Retina (tissue), 1 donor: ENCODE measurements around the gene LYZL6.
"Not testable (repeated sequence)": the region's sequence is repeated elsewhere in the genome, so short reads cannot be mapped to it uniquely, and the experiment has no call there.

Experiments
- DNase-seq: peaks from one replicate; pipeline ENCODE4 v3.0.0-alpha.2; 2016

The LYZL6 gene

GRCh38 chr17:35906191-35906925, 37.2 kb downstream of the LYZL6 start:
- no peak for DNase-seq

DNA sequence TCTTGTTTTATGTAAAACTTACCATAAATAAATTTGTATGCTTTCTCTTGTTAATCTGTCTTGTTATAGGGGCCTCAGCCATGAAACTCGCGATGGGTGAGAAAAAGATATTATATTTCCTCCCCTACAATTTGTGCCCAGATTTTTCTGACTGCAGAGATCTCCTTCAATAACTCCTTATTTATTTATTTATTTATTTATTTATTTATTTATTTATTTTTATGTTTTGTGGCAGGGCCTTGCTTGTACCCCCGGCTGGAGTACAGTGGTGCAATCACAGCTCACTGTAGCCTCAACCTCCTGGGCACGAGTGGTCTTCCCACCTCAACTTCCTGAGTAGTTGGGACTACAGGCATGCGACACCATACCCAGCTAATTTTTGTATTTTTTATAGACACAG, 40.1 kb downstream of the LYZL6 start:
- DNase-seq, result no peak

DNA sequence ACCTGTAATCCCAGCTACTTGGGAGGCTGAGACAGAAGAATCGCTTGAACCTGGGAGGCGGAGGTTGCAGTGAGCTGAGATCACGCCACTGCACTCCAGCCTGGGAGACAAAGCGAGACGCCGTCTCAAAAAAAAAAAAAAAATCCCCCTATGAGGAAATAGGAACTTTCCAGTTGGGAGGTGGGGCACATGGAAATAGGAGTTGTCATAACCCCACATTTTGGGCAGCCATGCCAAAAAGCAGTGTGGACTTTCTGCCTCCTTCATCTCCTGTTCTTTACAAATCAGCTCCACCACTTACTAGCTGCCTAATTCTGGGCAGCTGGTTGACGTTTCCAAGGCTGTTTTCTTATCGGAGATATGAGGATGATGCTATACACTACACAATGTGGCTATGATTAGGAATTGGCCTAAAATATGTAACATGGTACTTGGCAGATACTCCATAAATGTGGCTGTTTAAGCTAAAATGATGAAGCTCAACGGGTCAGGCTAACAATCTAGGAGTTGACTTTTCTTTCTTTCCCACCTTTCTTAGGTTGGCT, 41.8 kb downstream of the LYZL6 start:
- no peak for DNase-seq

GRCh38 chr17:35900708-35901480, 42.6 kb downstream of the LYZL6 start:
- DNase-seq, result no peak

DNA sequence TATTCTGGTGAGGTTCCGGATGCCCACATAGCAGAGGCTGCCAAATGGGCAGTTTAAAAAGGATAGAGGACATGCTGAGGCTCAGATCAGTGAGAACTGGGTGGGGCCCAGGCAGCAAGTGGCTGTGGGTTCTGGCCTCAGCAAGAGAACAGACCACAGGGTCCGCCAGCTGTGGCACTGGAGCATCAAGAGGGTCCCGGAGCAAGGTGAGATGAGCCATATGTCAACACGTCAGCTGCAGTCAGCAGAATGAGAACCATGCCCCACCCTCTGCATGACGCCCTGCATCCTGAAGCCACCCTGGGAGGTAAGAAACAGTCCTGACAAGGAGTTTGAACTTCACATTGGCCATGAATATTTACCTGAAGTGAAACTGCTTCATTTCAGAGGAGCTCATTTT, 43.2 kb downstream of the LYZL6 start:
- DNase-seq, result no peak

GRCh38 chr17:35898283-35899070, 45.0 kb downstream of the LYZL6 start:
- no peak for DNase-seq

GRCh38 chr17:35897772-35898171, 45.7 kb downstream of the LYZL6 start:
- not testable (repeated sequence) for DNase-seq

DNA sequence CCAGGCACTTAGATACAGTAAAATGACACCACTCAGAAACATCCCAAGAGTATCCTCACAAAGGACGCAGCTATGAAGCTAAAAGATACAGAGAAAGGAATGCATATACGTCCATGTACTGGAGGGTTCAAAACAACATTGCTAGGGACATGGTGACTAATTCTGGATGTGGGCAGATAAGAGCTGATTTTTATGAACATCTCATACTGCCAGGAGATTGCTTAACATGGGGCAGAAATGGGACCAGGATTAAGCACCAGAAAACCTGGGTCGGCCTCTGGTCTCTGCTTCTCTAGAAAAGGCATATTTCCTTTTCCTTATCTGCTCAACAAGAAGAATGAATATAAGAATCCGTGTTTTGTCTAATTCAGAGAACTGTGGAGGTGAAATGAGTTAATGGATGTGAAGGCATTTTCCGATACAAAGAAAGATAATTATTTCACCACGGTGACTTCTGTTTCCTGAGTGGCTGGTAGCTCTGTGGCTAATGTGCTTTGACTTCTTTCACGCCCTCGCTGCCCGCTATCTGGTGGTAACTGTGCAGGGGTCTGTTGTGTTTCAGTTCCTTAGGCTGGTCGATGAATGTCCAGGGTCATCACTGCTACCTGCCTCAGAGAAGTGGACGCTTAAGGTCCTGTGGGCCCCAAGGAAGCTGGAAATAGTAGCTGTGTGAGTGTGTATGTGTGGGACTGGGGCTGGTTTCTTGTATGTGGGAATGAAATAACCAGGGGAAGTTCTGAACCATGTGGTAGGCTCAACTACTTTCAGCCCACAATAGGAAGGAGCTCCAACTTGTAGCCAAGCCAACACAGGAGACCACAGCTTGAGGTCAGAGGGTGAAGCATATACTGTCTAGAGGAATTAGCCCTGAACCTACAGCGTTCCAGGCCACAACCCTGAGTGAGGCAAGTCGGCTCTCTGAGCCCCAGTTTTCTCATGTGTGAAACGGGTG, 47.6 kb downstream of the LYZL6 start:
- DNase-seq, result no peak

GRCh38 chr17:35894206-35894605, 49.3 kb downstream of the LYZL6 start:
- DNase-seq, result no peak

GRCh38 chr17:35893751-35894150, 49.8 kb downstream of the LYZL6 start:
- DNase-seq, result no peak

GRCh38 chr17:35892091-35893035, 51.1 kb downstream of the LYZL6 start:
- DNase-seq, result no peak

DNA sequence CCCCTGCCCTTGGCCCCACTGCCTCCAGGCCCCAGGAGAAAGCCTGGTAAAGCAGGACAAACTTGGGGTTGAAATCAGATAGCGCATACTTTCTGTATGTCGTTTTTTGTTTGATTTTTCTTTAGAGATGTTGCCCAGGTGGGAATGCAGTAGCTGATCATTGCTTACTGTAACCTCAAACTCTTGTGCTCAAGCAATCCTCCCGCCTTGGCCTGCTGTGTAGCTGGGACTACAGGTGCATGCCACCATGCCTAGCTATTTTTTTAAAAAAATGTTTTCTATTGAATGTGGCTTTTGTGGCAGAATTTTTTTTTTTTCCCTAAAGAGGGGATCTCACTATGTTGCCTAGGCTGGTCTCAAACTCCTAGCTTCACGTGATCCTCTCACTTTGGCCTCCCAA, 52.2 kb downstream of the LYZL6 start:
- DNase-seq, result no peak

- DNase-seq, result no peak
Measured at GRCh38 chr17:35890774-35891155, 52.7 kb downstream of the LYZL6 start.

DNA sequence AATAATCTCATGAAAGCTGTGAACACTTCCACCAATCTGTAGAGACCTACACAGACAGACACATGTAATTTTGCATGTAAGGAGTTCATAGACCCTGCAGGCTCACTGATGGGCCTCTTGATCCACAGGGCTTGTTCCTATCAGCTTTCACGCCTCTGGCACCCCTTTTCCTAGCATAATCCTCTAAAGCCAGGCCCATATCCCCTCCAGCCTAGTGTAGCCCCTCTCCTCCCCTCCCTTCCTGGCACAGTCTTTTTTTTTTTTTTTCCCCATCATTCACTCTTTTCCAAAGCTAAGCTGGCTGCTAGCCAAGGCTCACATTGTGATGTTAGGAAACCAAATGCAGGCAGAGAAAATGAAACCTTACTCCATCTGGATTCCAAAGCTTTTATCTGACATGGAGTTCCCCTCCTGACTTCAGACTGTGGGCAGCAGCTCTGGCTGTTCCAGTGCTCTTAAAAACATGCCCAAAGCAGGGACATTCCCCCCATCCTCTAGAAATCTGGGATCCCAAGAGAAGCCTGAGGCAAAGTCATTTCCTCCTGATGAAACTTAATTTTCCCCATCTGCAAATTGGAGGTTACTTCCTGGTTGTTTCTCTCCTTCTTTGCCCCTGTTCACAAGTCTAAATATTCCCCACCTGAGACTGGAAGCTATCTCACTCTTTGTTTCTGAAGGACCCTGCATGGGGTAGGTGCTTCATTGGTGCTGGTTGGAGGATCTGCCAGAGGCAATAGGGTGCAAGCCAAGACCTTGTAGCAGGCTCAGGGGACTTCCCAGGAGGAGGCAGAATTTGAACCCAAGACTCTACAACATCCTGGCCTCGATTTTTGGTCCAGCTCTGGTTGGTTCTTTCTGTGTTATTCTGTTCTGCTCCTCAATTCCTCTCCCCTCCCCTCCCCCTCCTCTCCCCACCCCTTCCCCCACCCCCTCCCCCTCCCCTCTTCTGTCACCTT, 53.4 kb downstream of the LYZL6 start:
- no peak for DNase-seq

GRCh38 chr17:35889241-35889640, 54.3 kb downstream of the LYZL6 start:
- DNase-seq, result no peak
